NCI-H2081 (cell line): ENCODE results near the gene SLC10A1.
"Not testable (repeated sequence)": the region's sequence is repeated elsewhere in the genome, so short reads cannot be mapped to it uniquely, and the experiment has no call there.

Source experiments
- DNase-seq, 2 experiments: peaks; one replicate each; lab custom pipeline; 2025; lab: John Stamatoyannopoulos, UW

Gene SLC10A1

DNA sequence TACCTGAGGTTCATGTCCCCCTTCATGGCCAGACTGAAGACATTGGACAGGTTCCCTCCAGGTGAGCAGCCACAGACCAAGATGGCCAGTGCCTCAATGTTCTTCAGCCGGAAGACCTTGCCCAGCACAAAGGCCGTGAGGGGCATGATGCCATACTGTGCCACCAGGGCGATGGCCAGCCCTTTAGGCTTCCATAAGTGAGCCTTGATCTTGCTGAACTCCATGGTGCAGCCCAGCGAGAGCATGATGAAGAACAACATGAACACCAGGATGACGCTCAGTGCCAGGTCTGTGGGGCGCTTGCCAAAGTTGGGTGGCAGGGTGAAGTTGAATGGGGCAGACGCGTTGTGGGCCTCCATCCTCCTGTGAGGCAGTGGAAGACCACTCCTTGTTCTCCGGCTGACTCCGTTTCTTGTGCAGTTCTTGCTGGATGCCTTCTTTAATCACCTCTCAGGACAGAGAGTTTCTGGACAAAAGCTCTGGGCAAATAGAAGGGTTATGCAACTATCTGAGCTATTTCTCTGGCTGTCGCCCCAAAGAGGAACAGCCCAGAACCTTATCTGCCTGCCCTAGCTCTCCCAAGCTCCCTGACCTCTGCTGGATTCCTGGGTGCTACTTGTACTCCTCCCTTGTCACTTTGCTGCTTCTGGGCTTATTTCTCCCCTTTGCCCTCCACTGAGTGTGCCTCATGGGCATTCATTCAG, at the start of gene SLC10A1:
TSS of gene SLC10A1 (minus strand) at position 445 of the 704 bp plus-strand sequence. CDS start at position 359, 86 bp downstream.
- no peak for DNase-seq

DNA sequence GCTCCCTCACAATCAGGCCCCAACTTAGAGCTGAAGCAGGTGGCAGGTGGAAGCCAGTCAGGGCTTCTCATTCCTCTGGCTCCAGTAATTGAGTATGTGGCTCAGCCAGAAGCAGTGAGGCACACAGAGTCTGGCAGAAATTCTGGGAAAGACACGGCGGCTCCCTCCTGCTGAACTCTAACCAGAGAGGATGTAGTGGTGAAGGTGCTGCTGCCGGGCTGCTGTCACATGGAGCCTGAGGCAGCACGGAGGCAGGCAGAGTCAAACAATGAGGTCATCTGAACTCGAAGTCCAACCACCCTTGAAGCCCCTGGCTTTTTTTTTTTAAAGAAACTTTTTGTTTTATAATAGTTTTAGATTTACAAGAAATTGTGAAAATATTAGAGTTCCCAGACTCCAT, 48.7 kb upstream of the SLC10A1 start:
- peak; percentile 12 to 61 for DNase-seq

DNA sequence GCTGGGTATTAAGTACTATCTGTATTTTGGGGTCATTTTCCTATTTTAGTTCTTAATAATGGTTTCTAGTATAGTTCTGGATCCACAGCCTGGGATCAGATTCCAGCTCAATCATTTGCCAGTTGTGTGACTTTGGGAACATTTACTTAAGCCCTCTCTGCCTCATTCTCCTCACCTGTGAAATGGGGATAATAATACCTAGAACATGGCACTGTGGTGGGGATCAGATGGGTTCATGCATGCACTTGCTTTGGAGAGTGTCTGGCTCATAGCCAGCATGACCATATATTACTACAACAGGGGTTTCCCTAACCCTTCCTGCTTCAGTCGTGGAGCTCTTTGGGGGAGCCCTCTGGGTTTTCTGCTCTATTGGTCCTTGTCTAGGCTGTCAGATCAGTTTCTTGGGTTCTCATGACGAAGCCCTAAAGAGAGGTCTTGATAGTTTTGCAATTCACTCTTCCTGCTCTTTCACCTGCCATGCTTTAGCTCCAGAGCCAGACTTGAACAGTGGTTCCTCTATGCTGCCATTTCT, 48.1 kb upstream of the SLC10A1 start:
- DNase-seq, result no peak

DNA sequence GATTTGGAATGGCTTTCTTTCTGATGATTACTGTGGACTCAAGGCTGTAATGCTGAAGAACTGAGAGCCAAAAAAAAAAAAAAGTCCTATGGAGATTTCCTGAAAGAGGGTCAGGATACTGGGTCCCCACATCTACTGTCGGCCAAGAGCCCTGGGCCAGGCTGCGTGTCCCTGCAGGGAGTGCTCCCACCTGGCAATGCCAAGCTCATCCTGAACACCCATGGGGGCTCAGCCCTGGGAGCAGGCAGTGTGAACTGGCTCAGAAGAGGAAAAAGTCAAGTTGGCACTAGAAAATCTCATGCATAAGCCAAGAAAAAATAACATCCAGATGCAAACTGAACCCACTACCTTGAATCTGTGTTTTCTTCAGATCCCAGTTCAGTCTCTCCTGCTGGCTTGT, 47.1 kb upstream of the SLC10A1 start:
- no peak for DNase-seq

DNA sequence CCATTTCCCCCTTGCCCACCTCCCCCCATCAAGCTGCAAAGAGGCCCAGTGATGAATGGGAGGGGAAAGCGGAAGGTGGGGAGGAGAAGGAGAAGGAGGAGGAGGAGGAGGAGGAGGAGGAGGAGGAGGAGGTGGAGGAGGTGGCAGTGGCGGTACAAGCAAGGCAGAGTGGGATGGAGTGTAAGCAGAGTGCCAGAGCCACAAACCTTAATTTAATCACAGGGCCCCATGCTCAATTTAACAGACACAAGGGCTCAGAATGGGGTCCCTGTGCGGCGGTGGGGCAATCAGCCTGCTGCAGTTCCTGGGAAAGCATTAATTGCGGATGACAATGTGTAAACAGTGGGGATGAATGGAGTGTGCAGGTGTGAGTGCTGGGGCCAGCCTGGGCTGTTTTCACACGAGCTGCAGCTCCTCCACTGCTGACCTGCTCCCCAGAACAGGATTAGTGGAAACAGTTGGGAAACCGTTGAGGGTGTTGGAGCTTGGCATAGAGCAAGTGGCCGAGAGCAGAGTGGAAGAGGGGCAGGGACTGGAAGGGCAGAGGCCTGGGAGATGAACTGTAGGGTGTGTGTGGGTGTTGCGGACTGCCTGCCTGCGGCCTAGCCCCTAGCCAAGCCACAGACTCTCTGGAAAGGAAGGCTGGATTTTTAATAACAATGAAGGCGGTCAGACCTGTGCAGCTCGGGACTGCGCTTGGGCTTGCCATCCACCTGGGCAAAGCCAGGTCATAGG, 45.8 kb upstream of the SLC10A1 start:
- peak; percentile 94 to 99 for DNase-seq

DNA sequence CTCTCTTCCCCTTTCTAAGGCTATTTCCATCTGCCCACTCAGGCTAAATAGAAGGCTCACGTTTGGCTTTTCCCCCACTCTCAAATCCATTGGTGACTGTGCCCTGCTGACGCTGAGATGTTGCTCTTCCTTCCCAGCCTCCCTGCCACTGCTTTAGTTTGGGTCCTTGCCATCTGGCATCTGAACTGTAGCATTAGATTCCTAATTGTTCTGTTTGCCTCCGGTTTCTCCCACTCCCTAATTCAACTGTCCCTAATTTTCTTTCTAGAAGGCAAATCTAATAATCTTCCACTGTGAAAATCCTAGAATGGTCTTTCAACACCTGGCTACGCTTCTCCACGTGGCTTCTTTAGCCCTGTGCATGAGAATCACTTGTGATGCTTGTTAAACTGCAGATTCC, 44.6 kb upstream of the SLC10A1 start:
- peak; percentile 83 to 96 for DNase-seq

DNA sequence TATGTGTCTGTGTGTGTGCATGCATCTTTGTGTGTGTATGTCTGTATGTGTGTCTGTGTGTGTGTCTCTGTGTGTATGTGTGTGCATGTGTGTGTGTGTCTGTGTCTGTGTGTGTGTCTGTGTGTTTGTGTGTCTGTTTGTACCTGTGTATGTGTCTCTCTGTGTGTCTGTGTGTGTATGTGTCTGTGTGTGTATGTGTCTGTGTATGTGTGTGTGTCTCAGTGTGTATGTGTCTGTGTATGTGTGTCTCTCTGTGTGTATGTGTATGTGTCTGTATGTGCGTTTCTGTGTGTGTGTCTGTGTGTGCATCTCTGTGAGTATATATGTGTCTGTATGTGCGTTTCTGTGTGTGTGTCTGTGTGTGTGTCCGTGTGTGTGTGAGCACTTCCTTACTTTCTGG, 42.6 kb upstream of the SLC10A1 start:
- no peak for DNase-seq

DNA sequence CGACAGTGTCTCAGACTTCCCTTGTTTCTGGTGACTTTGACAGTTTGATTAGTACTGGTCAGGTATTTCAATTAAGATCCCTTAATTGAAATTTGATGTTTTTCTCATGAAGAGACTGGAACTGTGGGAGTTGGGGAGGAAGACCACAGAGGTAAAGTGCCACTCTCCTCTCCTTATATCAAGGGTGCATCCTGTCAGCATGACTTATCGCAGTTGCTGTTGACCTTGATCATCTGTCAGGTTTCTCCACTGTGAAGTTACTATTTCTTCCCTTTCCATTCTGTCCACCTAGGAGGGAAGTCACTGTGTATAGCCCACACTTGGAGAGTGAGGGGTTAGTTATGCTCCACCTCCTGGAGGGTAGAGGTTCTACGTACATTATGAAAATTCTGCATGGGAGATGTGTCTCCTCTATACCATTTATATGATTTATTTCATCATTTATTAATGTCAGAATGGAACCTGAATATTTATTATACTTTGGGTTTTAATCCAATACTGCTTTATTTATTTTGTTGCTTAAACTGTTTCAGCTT, 41.9 kb upstream of the SLC10A1 start:
- DNase-seq, result no peak

DNA sequence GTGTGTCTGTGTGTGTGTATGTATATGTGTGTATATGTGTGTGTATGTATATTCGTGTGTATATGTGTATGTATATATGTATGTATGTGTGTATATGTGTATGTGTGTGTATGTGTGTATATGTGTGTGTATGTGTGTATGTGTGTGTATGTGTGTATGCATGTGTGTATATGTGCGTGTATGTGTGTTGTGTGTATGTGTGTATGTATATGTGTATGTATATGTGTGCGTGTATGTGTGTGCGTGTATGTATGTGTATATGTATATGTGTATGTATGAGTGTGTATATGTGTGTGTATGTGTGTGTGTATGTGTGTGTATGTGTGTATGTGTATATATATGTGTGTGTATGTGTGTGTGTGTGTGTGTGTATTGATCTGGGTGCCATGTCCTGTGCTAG, 31.8 kb upstream of the SLC10A1 start:
- DNase-seq, result no peak

DNA sequence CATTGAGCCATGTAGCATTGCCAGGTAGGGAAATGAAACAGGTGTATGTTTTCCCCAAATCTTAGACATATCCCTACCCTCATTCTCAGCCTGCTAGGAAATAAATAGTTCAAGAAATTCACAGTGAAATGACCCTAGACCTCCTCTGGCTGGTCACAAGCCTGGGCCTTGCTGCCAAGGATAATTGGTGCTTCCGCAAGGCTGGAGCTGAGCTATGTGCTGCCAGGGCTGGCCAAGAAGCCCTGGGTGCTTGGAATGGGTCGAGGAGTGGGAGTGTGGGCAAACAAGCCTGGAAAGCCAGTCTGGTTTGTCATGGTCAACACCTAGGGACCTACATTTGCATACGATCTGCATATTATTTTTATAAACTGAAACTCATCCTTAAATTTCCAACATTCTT, 31.3 kb upstream of the SLC10A1 start:
- DNase-seq, result no peak

DNA sequence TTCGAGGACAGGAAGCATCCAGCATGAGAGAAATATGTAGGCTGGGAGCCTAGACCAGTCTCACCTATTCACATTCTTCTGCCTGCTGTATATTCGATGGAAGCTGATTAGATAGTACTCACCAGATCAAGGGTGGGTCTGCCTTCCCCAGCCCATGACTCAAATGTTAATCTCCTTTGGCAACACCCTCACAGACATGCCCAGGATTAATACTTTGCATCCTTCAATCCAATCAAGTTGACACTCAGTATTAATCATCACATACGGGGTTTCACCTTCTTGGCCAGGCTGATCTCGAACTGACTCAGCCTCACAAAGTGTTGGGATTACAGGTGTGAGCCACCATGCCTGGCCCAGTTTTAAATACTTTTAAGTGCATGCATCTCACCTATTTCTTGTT, 30.5 kb upstream of the SLC10A1 start:
- DNase-seq, result no peak

DNA sequence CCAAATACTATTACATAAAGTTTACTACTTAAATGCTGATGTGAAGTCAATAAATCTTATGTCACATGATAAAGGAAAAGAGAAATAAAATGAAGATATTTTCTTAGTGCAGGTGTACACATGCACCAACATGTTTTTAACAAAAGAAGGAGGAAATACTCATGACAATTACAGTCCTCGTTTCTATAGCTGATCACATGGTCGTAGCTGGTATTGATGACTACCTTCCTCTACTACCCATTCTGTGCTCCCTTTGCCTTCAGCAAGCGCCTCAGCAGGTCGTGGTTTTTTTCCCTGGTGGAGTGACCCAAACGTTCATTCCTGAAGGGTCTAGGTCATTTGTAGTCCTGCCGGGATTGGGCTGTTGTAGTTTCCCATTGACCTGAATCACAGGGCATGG, 25.4 kb upstream of the SLC10A1 start:
- DNase-seq, result no peak

DNA sequence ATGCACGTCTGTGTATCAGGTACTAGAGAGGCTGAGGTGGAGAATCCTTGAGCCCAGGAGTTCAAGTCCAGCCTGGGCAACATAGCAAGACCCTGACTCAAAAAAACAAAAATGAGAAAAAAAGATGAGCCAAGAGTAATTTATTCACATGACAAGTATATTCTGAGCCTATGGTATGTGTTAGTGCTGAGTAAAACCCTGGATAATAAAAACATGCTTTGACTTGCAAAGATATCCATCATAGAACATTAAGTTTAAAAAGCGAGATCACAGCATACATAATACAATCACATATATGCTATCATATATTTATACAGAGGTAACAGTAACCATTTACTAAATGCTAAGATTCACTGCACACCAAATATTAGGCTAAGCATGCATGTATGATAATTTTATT, 23.9 kb upstream of the SLC10A1 start:
- no peak for DNase-seq

DNA sequence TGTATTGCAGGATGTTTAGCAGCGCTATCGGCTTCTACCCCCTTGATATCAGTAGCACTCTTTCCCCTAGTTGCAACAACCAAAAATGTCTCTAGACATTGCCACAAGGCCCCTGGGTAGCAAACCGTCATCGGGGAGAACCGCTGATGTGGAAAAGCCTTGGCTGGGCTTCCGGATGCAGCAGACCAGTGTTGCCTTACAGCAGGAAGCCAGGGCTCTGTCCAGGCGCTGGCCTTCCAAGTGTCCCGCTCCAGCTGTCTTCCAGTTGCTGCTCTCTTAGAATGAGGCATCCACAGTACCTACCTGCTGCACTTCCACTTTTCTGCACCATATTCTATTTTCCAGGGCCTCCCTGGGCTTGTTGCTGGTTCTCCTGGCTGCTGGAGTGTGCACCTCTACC, 22.6 kb upstream of the SLC10A1 start:
- DNase-seq, result no peak

DNA sequence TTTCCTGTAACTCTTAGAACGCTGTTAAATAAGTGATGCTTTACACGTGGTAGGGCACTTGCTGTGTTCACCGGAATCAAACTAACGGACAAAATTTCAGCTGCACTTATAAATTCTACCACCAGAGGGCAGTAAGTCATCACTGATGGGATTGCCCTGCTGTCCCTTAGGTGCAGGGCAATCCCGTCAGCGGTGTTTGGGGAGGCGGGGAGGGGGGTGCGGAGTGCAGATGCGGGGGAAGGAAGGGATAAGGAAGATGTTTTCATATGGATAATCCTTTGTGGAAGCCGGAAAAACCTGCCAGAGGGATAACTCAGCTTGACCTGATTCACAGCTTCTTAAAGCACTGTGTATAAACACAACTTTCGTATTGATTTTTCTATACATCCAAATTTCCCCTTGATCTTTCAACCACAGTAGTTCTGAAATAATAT, 21.7 kb upstream of the SLC10A1 start:
- DNase-seq, result peak; percentile 82 to 85

DNA sequence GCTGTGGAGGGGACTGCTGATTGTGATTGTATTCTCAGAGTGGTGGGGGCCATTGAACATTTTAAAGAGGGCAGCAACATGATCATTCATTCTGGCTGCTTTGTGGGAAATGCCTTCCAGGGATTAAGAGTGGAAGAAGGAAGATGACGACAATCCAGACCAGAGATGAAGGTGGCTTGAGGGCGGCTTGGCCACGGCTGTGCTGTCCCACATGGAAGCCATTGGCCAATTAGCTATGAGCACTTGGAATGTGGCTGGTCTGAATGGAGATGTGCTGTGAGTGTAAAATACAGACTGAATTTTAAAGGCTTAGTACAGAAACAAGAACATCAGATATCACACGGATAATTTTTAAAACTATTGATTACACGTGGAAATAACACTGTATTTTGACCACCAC, 19.2 kb upstream of the SLC10A1 start:
- no peak for DNase-seq

DNA sequence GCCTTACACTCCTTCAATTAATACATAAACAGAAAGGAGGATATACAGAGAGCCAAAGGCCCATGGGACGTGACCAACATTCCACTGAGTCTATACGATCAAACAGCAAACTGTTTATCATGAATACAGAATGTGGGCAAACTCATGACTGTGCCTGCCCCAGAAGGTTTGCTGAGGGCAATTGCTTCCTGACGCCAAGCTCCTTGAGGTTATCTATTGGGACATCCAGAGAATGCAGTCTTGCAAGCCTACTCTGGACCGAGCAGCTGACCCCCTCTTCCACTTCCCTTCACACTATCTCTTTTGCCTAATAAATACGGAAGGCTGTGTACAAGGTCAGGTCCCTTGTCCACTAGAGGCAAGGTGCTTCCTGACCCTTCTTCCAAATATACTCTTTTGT, 18.5 kb upstream of the SLC10A1 start:
- no peak for DNase-seq

DNA sequence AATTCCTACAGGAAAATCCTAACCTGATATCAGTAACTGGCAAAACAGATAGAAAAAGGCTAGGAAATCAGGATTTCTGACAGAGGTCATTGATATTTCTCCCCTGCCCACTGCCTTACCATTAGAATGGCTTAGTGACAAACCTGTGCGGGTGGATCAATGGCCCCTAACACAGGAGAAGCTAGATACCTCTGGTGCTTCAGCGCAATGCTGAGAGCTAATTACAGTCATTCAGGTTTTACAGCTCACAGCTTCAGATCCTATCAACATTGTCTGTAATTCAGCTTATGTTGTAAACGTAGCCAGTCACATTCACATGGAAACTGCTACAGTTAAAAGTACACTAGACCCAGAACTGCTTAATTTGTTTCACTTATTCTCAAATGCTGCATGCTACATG, 17.4 kb upstream of the SLC10A1 start:
- DNase-seq, result peak in 1 of 2 experiments; percentile 18

DNA sequence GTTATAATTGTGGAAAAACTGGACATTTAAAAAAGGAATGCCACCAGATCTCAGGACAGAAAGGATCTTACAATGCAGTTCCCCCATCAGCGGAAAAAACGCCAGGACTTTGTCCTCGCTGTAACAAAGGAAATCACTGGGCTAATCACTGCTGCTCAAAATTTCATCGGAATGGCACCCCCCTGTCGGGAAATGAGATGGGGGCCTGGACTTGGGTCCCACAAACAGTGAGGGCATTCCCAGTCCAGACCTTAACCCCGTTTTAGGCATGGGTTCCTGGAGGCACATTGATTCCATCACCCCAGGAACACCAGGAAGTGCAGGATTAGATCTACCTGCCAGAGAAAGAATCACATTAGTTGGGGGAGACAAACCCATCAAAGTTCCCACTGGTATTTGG, 16.3 kb upstream of the SLC10A1 start:
- not testable (repeated sequence) for DNase-seq

DNA sequence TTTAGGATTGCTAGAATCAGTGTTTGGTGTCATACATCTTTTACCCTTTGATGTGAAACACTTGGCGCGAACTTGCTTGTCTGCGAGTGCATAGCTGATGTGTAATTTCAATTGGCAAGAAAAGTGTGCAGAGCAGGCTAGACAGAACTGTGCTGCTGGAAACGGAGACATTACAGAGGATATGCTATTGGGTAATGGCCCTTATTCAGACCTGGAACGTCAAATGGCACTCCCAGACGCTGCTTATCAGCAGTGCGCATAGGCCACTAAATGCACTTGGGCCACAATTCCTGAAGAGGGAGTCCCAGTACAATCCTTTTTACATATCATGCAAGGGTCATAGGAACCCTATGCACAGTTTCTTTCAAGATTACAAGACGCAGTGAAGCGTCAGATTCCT, 15.7 kb upstream of the SLC10A1 start:
- DNase-seq, result peak; percentile 6 to 19

DNA sequence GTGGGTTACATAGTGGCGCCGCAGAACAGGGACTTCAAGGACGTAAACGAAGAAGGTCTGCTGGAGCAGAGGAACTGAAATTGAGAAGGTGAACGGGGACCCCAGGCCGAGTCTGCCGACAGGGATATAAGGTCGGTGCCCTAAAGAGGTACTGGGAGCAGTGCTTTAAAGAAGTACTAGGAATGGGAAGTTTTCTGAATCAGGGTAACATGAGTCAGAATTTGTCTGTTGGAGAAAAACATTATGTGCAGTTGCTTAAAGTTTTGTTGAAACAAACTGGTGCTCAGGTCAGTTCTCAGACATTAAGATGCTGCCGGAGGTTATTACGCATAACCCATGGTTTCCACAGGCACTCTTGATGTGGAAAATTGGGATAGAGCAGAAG, 14.8 kb upstream of the SLC10A1 start:
- DNase-seq, result no peak

DNA sequence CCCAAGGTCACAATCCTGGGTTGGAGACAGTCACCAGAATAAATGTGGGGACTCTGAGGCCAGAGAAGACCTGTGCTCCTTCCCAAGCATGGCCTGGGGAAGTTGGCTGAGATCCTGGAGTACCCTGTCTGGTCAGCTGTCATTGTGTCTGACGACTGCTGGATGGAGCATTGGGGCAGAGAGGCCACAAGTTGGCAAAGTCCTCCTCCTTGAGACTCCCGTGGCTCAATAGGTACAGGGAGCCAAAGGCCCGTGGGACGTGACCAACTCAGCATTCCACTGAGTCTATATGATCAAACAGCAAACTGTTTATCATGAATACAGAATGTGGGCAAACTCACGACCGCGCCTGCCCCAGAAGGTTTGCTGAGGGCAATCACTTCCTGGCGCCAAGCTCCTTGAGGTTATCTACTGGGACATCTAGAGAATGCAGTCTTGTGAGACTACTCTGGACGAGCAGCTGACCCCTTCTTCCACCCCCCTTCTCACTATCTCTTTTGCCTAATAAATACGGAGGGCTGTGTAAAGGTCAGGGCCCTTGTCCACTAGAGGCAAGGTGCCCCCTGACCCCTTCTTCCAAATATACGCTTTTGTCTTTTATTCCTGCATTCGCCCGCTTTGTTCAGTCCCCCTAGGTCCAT, 14.3 kb upstream of the SLC10A1 start:
- DNase-seq, result no peak
